GM12878 (cell line): ENCODE data around the gene FKRP. TPM values are rescaled to one million over a fixed set of nuclear protein-coding genes. Genes with fewer than 3 reads are reported as not detected.
"Not testable (repeated sequence)": the region's sequence is repeated elsewhere in the genome, so short reads cannot be mapped to it uniquely, and the experiment has no call there.

Experiments
- ATAC-seq: fragments of 200-7000 bp; cut with Tn5 transposase; 3 replicates; pipeline ENCODE4 v1.9.1; 2020; ENCODE audit warnings: mild to moderate bottlenecking, moderate library complexity
- BruUV-seq: library from RNA; stranded (reverse); fragments of 400-500 nt; replicated peaks from 2 replicates; lab custom pipeline; 2021; lab: Mats Ljungman, UMichigan
- CTCF ChIA-PET: fragments of 300-600 bp; sonication (Branson Sonifier 250); formaldehyde crosslinking; extraction: SDS; loops from one replicate; lab custom pipeline; 2021; ENCODE audit warnings: inconsistent platforms; lab: Yijun Ruan, JAX
- POLR2A ChIA-PET: fragments of 350-600 bp; formaldehyde crosslinking; extraction: SDS; loops from one replicate; lab custom pipeline; 2021; ENCODE audit warnings: inconsistent platforms; lab: Charles Lee
- RAD21 ChIA-PET: fragments of 300-600 bp; sonication (Branson Sonifier 250); formaldehyde crosslinking; loops from one replicate; lab custom pipeline; 2023; ENCODE audit warnings: antibody characterized with exemption; ENCODE audit not compliant: unreplicated experiment; lab: Charles Lee
- SMC1A ChIA-PET: fragments of 300-600 bp; sonication (Branson Sonifier 250); formaldehyde crosslinking; loops from one replicate; lab custom pipeline; 2023; ENCODE audit not compliant: unreplicated experiment, uncharacterized antibody; lab: Charles Lee
- DNase-seq: peaks from one replicate; pipeline ENCODE4 v3.0.0-alpha.2; 2011; ENCODE audit warnings: low read depth, low spot score
- FAIRE-seq: peaks from 3 replicates; lab custom pipeline; 2011; peaks lifted over from hg19 to GRCh38; lab: Jason Lieb, UNC
- H2AFZ ChIP-seq: 2 replicates; pipeline ENCODE4 v1.6.0; 2011; ENCODE audit warnings: low read depth, low read length, control low read depth; ENCODE audit not compliant: control insufficient read depth
- H3K27ac ChIP-seq: 2 replicates; pipeline ENCODE4 v1.5.1; 2011; ENCODE audit warnings: control low read depth; ENCODE audit not compliant: control insufficient read depth, insufficient read depth
- H3K27me3 ChIP-seq, 2 experiments: replicated peaks in 1 of 2; 2 replicates each; pipeline versions ENCODE4 v1.6.0 to v1.6.1; 2011; ENCODE audit warnings: low read length in 1 of 2; ENCODE audit not compliant: control insufficient read depth in 2 of 2, insufficient read depth in 2 of 2
- H3K36me3 ChIP-seq, 2 experiments: 2 replicates each; pipeline ENCODE4 v1.5.1; 2011; ENCODE audit warnings: low read length in 1 of 2; ENCODE audit not compliant: control insufficient read depth in 2 of 2, insufficient read depth in 2 of 2
- H3K4me1 ChIP-seq: 2 replicates; pipeline ENCODE4 v1.6.1; 2011; ENCODE audit warnings: mild to moderate bottlenecking, low read length, moderate library complexity, mixed read lengths; ENCODE audit not compliant: control insufficient read depth, insufficient read depth
- H3K4me2 ChIP-seq: 2 replicates; pipeline ENCODE4 v1.6.0; 2011; ENCODE audit warnings: control low read depth; ENCODE audit not compliant: control insufficient read depth, insufficient read depth
- H3K4me3 ChIP-seq: fragments of 200-600 bp; sonication (generic); 2 replicates; pipeline ENCODE4 v1.5.1; 2016
- H3K79me2 ChIP-seq: 2 replicates; pipeline ENCODE4 v1.6.0; 2011; ENCODE audit warnings: low read length; ENCODE audit not compliant: control insufficient read depth, insufficient read depth
- H3K9ac ChIP-seq: 2 replicates; pipeline ENCODE4 v1.8.0; 2011; ENCODE audit warnings: low read length, control low read depth, mixed read lengths; ENCODE audit not compliant: control insufficient read depth, insufficient read depth
- H3K9me3 ChIP-seq: replicated peaks from 3 replicates; pipeline ENCODE4 v1.5.1; 2011; ENCODE audit warnings: mild to moderate bottlenecking, low read length; ENCODE audit not compliant: control insufficient read depth, insufficient read depth
- H4K20me1 ChIP-seq: 2 replicates; pipeline ENCODE4 v1.6.0; 2011; ENCODE audit not compliant: control insufficient read depth, insufficient read depth
- CBFB ChIP-seq: IDR thresholded peaks from 2 replicates; pipeline ENCODE4 v1.6.1; 2016; ENCODE audit warnings: antibody characterized with exemption, low read depth
- EZH2 ChIP-seq: IDR thresholded peaks from 2 replicates; pipeline ENCODE4 v1.6.1; 2012; ENCODE audit warnings: low read depth, mild to moderate bottlenecking, control low read depth, inconsistent platforms, low read length, borderline replicate concordance; ENCODE audit not compliant: control insufficient read depth
- FOXK2 ChIP-seq: fragments of 450-650 bp; IDR thresholded peaks from 2 replicates; pipeline ENCODE4 v1.6.1; 2017; ENCODE audit warnings: mild to moderate bottlenecking, moderate library complexity
- JUND ChIP-seq: IDR thresholded peaks from 2 replicates; pipeline ENCODE4 v1.6.1; 2012; ENCODE audit warnings: low read depth, mild to moderate bottlenecking, low read length, improper control_type of control experiment, moderate library complexity
- MEF2B ChIP-seq: fragments of 450-650 bp; IDR thresholded peaks from 2 replicates; pipeline ENCODE4 v1.6.1; 2018; ENCODE audit warnings: mild to moderate bottlenecking, moderate library complexity; ENCODE audit not compliant: partially characterized antibody, poor library complexity, severe bottlenecking
- SREBF1 ChIP-seq: IDR thresholded peaks from 2 replicates; pipeline ENCODE4 v1.6.1; 2012; ENCODE audit warnings: mild to moderate bottlenecking, low read length
- SRF ChIP-seq, 2 experiments: IDR thresholded peaks; 2 replicates each; pipeline ENCODE4 v1.6.1; 2011; ENCODE audit warnings: low read depth in 2 of 2, low read length in 2 of 2, mild to moderate bottlenecking in 1 of 2, moderate library complexity in 1 of 2
- WGBS: methylation state at CpG from one replicate; pipeline ENCODE4 v1.1.6; 2016; ENCODE audit warnings: low lambda C conversion rate; ENCODE audit not compliant: insufficient replicate concordance, insufficient coverage; ENCODE audit errors: missing lambda C conversion rate; 5-methylcytosine and 5-hydroxymethylcytosine counted together
- in situ Hi-C: fragments of 300-500 bp; cut with MboI; formaldehyde crosslinking; loops from 9 replicates; pipeline ENCODE4 v1.14.3; 2018; ENCODE audit warnings: mixed read lengths
- intact Hi-C: fragments of 100-400 bp; cut with micrococcal nuclease; formaldehyde crosslinking; loops from one replicate; pipeline ENCODE4 v1.14.2; 2022; ENCODE audit not compliant: unreplicated experiment
- polyA plus RNA-seq, 11 experiments: library from polyadenylated mRNA; depleted of rRNA in 4 of 11; unstranded in 6 of 11; stranded (reverse) in 5 of 11; fragments of >200 nt; fragmentation: Nextera tagmentation in 4 of 11; fragmentation: Illumina TruSeq in 1 of 11; extraction: Ambion mirVana in 4 of 11; extraction: Trizol in 1 of 11; gene quantifications; 1 replicate in 1 of 11; 2 replicates in 10 of 11; pipeline versions ENCODE4 v1.2.1 to v1.2.3, GENCODE V29; 2011 to 2016; ENCODE audit warnings: inconsistent platforms in 2 of 11, missing spikeins in 2 of 11, low read depth in 1 of 11
- total RNA-seq, 4 experiments: library from RNA; depleted of rRNA in 3 of 4; stranded (reverse); fragments of >200 nt in 3 of 4; fragmentation: Illumina TruSeq in 1 of 4; extraction: Trizol in 1 of 4; gene quantifications; 2 replicates each; pipeline versions ENCODE4 v1.2.1 to v1.2.3, GENCODE V29; 2013 to 2021
- TF ChIP-seq, protein P1 (sequence below): fragments of 450-650 bp; IDR thresholded peaks from 2 replicates; pipeline ENCODE4 v1.6.1; 2016; ENCODE audit warnings: mild to moderate bottlenecking, moderate library complexity, borderline replicate concordance
- TF ChIP-seq, protein P2 (sequence below): fragments of 450-650 bp; IDR thresholded peaks from 2 replicates; pipeline ENCODE4 v1.6.1; 2018; ENCODE audit warnings: borderline replicate concordance, mild to moderate bottlenecking; ENCODE audit not compliant: partially characterized antibody

Gene FKRP
- total and polyA plus RNA-seq, 10 of the 15 experiments (the other 5 are each of a cell fraction or from before 2014, with no cell fraction given): 1.3 to 14.1 (median 7.8) TPM

GRCh38 chr19:46804432-46804831 is 58.6 kb downstream of the FKRP start:
- ChIA-PET RAD21 (interaction anchor here (1.0 to 1.4 kb wide), 2 partner anchors 17 to 36 kb away, joined by 3 to 4 read pairs; no protein-coding TSS in a partner anchor), CTCF (interaction anchor here (0.6 to 1.8 kb wide), 7 partner anchors 20 to 99 kb away, joined by 3 to 6 read pairs (median 4); no protein-coding TSS in a partner anchor)
- 72% methylated on average over 4 of the region's 4 CpGs for WGBS

DNA sequence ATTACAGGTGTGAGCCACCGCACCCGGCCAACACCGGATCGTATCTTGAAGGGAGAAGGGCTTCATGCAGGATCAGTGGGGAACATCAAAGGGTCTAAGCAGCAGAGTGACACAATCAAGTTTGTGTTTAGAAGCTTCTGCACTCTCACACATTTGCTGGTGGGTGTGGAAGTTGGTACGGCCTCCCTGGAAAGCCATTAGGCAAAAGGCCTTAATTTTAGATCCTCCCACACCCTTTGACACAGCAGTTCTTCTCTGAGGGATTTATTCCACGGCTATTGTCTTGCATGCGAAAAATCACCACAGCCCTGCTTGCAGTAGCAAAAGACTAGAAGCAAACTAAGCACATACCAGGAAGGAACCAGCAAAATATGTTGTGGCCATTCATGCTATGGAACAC is 60.8 kb downstream of the FKRP start:
- no peaks in the 10 kb centered on the region for H3K9me3 ChIP-seq
- H3K27me3 ChIP-seq: no peaks in the 10 kb centered on the region
- H3K9ac ChIP-seq: no peak overlapping the region
- no TSS peak for BruUV-seq
- no peak overlapping the region for H3K27ac ChIP-seq
- RAD21 ChIA-PET: no interaction called here
- SMC1A ChIA-PET: interaction anchor here (0.7 to 1.6 kb wide), 2 partner anchors 8 to 15 kb away, joined by 4 read pairs; no protein-coding TSS in a partner anchor
- H3K4me3 ChIP-seq: no peak overlapping the region
- DNase-seq (no peak), FAIRE-seq (no peak), ATAC-seq (no peak)
- H3K79me2 ChIP-seq: no peaks in the 10 kb centered on the region
- in situ Hi-C loops (no loop called here), intact Hi-C loops (no loop called here)
- no peaks in the 10 kb centered on the region for H3K36me3 ChIP-seq
- 90% methylated on average over 7 of the region's 7 CpGs for WGBS
- POLR2A ChIA-PET: interaction anchor here (0.6 kb wide), 1 partner anchor 16 kb away, joined by 3 read pairs; no protein-coding TSS in a partner anchor
- CTCF ChIA-PET: interaction anchor here (0.5 to 1.4 kb wide), 3 partner anchors 17 to 272 kb away, joined by 3 to 4 read pairs (median 3); no protein-coding TSS in a partner anchor
- no peaks in the 10 kb centered on the region for H3K4me1 ChIP-seq
- H4K20me1 ChIP-seq: no peaks in the 10 kb centered on the region
- no peak overlapping the region for H3K4me2 ChIP-seq
- no peak overlapping the region for H2AFZ ChIP-seq
- TF ChIP-seq, protein P1, sequence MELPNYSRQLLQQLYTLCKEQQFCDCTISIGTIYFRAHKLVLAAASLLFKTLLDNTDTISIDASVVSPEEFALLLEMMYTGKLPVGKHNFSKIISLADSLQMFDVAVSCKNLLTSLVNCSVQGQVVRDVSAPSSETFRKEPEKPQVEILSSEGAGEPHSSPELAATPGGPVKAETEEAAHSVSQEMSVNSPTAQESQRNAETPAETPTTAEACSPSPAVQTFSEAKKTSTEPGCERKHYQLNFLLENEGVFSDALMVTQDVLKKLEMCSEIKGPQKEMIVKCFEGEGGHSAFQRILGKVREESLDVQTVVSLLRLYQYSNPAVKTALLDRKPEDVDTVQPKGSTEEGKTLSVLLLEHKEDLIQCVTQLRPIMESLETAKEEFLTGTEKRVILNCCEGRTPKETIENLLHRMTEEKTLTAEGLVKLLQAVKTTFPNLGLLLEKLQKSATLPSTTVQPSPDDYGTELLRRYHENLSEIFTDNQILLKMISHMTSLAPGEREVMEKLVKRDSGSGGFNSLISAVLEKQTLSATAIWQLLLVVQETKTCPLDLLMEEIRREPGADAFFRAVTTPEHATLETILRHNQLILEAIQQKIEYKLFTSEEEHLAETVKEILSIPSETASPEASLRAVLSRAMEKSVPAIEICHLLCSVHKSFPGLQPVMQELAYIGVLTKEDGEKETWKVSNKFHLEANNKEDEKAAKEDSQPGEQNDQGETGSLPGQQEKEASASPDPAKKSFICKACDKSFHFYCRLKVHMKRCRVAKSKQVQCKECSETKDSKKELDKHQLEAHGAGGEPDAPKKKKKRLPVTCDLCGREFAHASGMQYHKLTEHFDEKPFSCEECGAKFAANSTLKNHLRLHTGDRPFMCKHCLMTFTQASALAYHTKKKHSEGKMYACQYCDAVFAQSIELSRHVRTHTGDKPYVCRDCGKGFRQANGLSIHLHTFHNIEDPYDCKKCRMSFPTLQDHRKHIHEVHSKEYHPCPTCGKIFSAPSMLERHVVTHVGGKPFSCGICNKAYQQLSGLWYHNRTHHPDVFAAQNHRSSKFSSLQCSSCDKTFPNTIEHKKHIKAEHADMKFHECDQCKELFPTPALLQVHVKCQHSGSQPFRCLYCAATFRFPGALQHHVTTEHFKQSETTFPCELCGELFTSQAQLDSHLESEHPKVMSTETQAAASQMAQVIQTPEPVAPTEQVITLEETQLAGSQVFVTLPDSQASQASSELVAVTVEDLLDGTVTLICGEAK: no peak
- TF ChIP-seq FOXK2: no peak
- no peak for TF ChIP-seq JUND
- no peak for TF ChIP-seq SREBF1
- TF ChIP-seq EZH2: no peak
- TF ChIP-seq CBFB: no peak
- TF ChIP-seq, protein P2, sequence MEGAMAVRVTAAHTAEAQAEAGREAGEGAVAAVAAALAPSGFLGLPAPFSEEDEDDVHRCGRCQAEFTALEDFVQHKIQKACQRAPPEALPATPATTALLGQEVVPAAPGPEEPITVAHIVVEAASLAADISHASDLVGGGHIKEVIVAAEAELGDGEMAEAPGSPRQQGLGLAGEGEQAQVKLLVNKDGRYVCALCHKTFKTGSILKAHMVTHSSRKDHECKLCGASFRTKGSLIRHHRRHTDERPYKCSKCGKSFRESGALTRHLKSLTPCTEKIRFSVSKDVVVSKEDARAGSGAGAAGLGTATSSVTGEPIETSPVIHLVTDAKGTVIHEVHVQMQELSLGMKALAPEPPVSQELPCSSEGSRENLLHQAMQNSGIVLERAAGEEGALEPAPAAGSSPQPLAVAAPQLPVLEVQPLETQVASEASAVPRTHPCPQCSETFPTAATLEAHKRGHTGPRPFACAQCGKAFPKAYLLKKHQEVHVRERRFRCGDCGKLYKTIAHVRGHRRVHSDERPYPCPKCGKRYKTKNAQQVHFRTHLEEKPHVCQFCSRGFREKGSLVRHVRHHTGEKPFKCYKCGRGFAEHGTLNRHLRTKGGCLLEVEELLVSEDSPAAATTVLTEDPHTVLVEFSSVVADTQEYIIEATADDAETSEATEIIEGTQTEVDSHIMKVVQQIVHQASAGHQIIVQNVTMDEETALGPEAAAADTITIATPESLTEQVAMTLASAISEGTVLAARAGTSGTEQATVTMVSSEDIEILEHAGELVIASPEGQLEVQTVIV: no peak
- no peak for TF ChIP-seq MEF2B
- no peak for TF ChIP-seq SRF (IDR thresholded peaks at IDR 0.05; ENCODE audit: low read depth in 2 of 2, low read length in 2 of 2)

More at GRCh38 chr19:46804432-46804831, 58.6 kb downstream of the FKRP start:
- ATAC-seq, H3K4me3 ChIP-seq, H4K20me1 ChIP-seq, in situ Hi-C loops, H2AFZ ChIP-seq, H3K27ac ChIP-seq, H3K4me1 ChIP-seq, intact Hi-C loops, FAIRE-seq, H3K4me2 ChIP-seq, DNase-seq, H3K79me2 ChIP-seq, H3K9ac ChIP-seq, H3K9me3 ChIP-seq, H3K36me3 ChIP-seq, BruUV-seq, H3K27me3 ChIP-seq: not testable (repeated sequence)
- ChIA-PET POLR2A (interaction anchor here (1.4 to 2.6 kb wide), 3 partner anchors 15 to 25 kb away, joined by 3 to 8 read pairs (median 5); partner anchors contain the start of gene SLC1A5), SMC1A (interaction anchor here (0.9 kb wide), 2 partner anchors 20 to 51 kb away, joined by 3 read pairs; no protein-coding TSS in a partner anchor)
